Memory B cell (primary cell): ENCODE data around the gene ORC3.

Experiments used
- ATAC-seq: fragments of 150-1000 bp; cut with Tn5 transposase; 2 replicates; pipeline ENCODE4 v1.10.0; 2021; ENCODE audit warnings: low read depth, mild to moderate bottlenecking, moderate library complexity
- DNase-seq, 2 donors: peaks; one replicate each; pipeline ENCODE4 v3.0.0; 2022; ENCODE audit warnings: low spot score in 2 of 2
- H3K27ac Mint-ChIP-seq: one replicate; pipeline ENCODE4 v1.8.0; 2022; ENCODE audit warnings: mild to moderate bottlenecking, moderate library complexity, mixed read lengths
- H3K27me3 Mint-ChIP-seq: one replicate; pipeline ENCODE4 v1.8.0; 2022; ENCODE audit warnings: mixed read lengths
- H3K36me3 Mint-ChIP-seq: one replicate; pipeline ENCODE4 v1.8.0; 2022; ENCODE audit warnings: mild to moderate bottlenecking, mixed read lengths
- H3K4me1 Mint-ChIP-seq: one replicate; pipeline ENCODE4 v1.8.0; 2022; ENCODE audit warnings: mixed read lengths
- H3K4me3 Mint-ChIP-seq: one replicate; pipeline ENCODE4 v1.8.0; 2022; ENCODE audit warnings: mild to moderate bottlenecking, moderate library complexity, mixed read lengths
- H3K9me3 Mint-ChIP-seq: one replicate; pipeline ENCODE4 v1.8.0; 2022; ENCODE audit warnings: mixed read lengths

ORC3 gene

DNA sequence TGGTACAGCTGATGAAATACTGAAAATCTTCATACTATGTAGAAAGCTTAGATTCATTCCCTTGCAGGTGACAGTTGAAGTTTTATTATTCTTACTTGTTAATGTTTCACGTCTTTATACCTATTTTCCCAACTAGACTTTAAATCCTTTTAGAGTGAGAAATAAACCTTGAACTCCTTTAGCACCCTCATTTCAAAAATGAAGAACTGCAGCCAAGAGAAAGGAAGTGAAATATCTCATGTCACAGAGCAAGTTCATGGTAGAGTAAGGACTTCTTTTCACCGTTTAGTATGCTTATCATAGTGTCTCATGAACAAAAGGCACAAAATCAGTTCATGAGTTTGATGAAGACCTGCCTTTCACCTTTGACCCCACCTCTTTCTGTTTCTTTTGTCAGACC, 38.5 kb downstream of the ORC3 start:
- no peak overlapping the region for H3K4me3 Mint-ChIP-seq
- DNase-seq: no peak
- peaks cover 23% of the 10 kb centered on the region for H3K36me3 Mint-ChIP-seq
- H3K9me3 Mint-ChIP-seq: no peaks in the 10 kb centered on the region
- no peak for ATAC-seq
- H3K27me3 Mint-ChIP-seq: no peaks in the 10 kb centered on the region
- no peak overlapping the region for H3K27ac Mint-ChIP-seq
- H3K4me1 Mint-ChIP-seq: no peaks in the 10 kb centered on the region

DNA sequence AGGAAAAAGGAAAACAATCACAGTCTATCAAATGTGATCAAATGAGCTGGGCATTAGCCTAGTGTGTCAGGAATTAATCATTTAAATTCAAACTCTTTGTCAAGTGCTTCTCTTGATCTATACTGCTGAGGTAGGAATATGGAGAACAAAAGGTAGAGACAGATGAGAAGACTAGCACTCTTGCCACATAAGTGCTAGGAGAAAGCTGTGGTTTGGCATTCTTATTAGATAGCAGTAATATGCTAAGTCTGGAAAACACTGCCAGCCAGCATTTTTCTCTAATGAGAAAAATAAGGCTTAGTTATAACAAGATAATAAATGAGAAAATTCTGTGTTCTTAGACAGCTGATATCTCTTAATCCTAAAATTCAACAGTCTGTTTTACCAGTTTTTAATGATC, 38.9 kb downstream of the ORC3 start:
- Mint-ChIP-seq H3K4me1 (no peaks in the 10 kb centered on the region), H3K36me3 (peaks cover 21% of the 10 kb centered on the region), H3K27me3 (no peaks in the 10 kb centered on the region), H3K4me3 (no peak overlapping the region), H3K27ac (no peak overlapping the region), H3K9me3 (no peaks in the 10 kb centered on the region)
- no peak for ATAC-seq
- DNase-seq: no peak

DNA sequence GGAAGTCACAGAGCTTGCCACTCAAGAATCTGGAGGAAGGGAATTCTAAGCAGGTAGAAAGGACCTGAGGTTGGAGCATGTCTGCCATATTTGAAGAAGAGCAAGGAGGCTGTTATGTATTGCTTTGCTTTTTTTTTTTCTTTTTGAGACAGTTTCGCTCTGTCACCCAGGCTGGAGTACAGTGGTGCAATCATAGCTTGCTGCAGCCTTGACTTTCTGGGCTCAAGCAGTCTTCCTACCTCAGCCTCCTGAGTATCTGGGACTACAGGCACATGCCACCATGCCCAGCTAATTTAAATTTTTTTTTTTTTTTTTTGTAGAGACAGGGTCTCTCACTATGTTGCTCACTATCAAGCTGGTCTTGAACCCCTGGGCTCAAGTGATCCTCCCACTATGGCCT, 40.8 kb downstream of the ORC3 start:
- no peak for ATAC-seq
- Mint-ChIP-seq H3K27me3 (no peaks in the 10 kb centered on the region), H3K4me3 (no peak overlapping the region), H3K4me1 (no peaks in the 10 kb centered on the region), H3K27ac (no peak overlapping the region), H3K9me3 (no peaks in the 10 kb centered on the region), H3K36me3 (peaks cover 17% of the 10 kb centered on the region)
- DNase-seq: no peak

DNA sequence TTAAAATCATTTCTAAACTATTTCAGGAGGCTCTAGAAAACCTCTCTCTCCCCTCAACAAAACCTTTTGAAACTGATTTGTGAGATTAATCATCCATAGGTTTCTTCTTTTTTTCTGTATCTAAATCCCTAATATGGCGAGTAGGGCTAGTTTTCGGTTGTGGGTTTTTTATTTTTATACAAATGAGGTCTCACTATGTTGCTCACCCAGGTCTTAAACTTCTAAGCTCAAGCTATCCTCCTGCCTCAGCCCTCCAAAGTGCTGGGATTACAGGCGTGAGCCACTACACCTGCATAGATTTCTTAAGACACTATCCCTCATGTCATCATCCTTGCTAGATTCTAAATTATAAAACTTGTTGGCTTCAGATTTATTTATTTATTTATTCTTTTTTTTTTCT, 43.9 kb downstream of the ORC3 start:
- Mint-ChIP-seq H3K9me3 (no peaks in the 10 kb centered on the region), H3K27me3 (no peaks in the 10 kb centered on the region), H3K36me3 (peaks cover 29% of the 10 kb centered on the region), H3K27ac (no peak overlapping the region), H3K4me3 (no peak overlapping the region), H3K4me1 (no peaks in the 10 kb centered on the region)
- DNase-seq (no peak), ATAC-seq (no peak)

DNA sequence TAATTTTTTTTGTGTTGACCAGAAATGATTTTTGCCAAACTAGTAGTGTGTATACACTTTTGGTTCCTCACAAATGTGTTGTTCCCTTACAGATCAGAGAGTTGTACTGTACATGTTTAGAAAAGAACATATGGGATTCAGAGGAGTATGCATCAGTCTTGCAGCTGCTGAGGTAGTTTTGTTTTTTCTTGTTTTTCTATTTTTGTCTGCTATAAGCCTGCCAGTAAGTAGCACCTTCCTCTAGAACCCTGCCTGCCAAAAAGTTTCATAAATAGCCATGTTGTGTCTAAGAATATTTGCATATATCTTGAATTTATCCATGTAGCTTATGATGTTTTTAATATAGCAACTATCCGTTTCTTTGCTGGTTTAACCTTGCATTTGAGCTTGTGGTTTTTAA, 46.4 kb downstream of the ORC3 start:
- ATAC-seq (no peak), DNase-seq (no peak)
- H3K4me1 Mint-ChIP-seq: no peaks in the 10 kb centered on the region
- no peak overlapping the region for H3K4me3 Mint-ChIP-seq
- H3K27me3 Mint-ChIP-seq: no peaks in the 10 kb centered on the region
- H3K27ac Mint-ChIP-seq: no peak overlapping the region
- no peaks in the 10 kb centered on the region for H3K9me3 Mint-ChIP-seq
- H3K36me3 Mint-ChIP-seq: peaks cover 25% of the 10 kb centered on the region

DNA sequence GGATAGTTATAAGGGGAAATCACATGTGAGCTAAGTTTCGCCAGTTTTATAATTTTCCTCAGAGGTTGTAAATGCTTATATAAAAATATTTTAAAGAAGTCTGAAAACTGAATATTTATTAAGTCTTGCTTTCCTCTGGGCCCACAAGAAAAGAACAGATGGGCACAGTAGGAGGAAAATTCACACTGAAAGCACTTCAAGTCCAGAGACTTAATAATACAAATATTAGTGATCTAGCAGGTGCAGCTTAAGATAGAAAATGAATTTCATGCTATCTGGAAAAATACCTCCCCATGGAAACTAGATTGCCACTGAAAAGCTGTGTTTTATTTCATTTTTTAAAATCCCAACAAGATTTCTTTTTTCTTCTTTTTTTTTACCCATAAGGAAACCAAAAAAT, 47.2 kb downstream of the ORC3 start:
- peaks cover 25% of the 10 kb centered on the region for H3K36me3 Mint-ChIP-seq

DNA sequence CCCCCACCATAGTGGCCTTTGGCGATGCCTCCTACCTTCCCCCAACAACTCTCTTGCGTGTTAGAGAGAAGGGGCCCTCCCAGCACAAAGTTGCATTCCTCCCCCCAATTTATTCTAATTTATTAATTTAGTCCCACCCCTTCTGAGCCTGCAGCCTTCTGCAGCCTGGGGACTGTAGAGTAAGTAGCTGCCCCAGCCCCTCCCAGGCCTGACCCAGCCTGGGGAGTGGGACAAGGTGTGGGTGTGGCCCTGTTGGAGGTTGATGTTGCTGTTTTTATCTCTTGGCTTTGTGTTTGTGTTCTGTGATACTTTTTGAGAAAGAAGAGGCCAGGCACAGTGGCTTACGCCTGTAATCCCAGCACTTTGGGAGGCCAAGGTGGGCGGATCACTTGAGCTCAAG, 49.4 kb downstream of the ORC3 start:
- Mint-ChIP-seq H3K9me3 (no peaks in the 10 kb centered on the region), H3K27ac (no peak overlapping the region), H3K4me1 (no peaks in the 10 kb centered on the region), H3K27me3 (no peaks in the 10 kb centered on the region), H3K36me3 (peaks cover 21% of the 10 kb centered on the region), H3K4me3 (no peak overlapping the region)
- no peak for DNase-seq
- no peak for ATAC-seq

More for the DNA sequence above, 47.2 kb downstream of the ORC3 start:
- DNase-seq (no peak), ATAC-seq (no peak)
- Mint-ChIP-seq H3K9me3 (no peaks in the 10 kb centered on the region), H3K4me1 (no peaks in the 10 kb centered on the region), H3K27ac (no peak overlapping the region), H3K4me3 (no peak overlapping the region), H3K27me3 (no peaks in the 10 kb centered on the region)

DNA sequence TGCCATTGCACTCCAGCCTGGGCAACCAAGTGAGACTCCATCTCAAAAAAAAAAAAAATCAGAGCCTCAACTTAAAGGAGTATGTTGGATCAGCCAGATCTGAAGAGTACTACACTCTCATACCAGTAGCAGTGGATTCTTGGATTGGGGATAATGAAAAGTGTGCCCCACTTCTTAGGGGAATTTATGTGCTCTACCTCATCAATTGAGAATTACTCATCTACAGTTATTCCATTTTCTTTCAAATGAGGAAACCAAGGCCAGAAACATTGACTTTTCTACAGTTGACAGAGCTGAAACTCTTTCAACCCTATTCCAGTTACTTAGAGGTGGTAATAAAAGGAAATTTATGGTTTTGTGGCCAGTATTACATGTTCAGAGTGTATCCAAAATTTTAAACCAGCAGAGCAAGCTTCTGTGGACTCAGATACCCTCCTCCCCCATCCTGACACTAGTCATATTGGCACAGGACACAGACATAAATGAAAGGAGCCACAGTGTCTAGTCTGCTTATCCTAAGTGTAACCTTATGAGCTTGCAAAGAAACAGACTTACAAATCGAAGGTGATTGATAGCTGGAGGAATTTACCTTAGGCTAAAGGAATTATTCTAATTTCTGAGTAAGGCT, 51.2 kb downstream of the ORC3 start:
- H3K4me1 Mint-ChIP-seq: peaks cover 4% of the 10 kb centered on the region
- no peak for ATAC-seq
- no peaks in the 10 kb centered on the region for H3K27me3 Mint-ChIP-seq
- H3K27ac Mint-ChIP-seq: no peak overlapping the region
- no peak overlapping the region for H3K4me3 Mint-ChIP-seq
- no peaks in the 10 kb centered on the region for H3K9me3 Mint-ChIP-seq
- DNase-seq: no peak
- peaks cover 14% of the 10 kb centered on the region for H3K36me3 Mint-ChIP-seq

DNA sequence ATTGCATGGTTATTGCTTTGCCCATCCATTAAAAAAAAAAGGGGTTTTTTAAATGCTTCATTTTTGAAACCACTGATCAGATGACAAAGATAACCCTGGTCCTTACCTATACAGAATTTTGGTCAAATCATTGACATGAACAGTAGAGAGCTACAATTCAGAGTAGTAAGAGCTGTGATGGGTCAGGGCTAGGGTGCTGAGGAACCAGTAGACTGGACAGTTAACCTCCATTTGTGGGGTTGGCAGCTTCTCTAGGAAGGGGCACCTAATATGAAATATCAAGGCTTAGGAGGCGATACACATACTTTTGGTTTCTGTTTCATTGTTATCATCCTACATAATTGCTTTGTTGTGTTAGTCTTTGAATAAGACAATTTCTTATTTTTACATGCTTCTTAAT, 55.1 kb downstream of the ORC3 start:
- Mint-ChIP-seq H3K9me3 (no peaks in the 10 kb centered on the region), H3K4me1 (peaks cover 4% of the 10 kb centered on the region), H3K4me3 (no peak overlapping the region), H3K27ac (no peak overlapping the region), H3K36me3 (peaks cover 10% of the 10 kb centered on the region), H3K27me3 (no peaks in the 10 kb centered on the region)
- DNase-seq (no peak), ATAC-seq (no peak)

DNA sequence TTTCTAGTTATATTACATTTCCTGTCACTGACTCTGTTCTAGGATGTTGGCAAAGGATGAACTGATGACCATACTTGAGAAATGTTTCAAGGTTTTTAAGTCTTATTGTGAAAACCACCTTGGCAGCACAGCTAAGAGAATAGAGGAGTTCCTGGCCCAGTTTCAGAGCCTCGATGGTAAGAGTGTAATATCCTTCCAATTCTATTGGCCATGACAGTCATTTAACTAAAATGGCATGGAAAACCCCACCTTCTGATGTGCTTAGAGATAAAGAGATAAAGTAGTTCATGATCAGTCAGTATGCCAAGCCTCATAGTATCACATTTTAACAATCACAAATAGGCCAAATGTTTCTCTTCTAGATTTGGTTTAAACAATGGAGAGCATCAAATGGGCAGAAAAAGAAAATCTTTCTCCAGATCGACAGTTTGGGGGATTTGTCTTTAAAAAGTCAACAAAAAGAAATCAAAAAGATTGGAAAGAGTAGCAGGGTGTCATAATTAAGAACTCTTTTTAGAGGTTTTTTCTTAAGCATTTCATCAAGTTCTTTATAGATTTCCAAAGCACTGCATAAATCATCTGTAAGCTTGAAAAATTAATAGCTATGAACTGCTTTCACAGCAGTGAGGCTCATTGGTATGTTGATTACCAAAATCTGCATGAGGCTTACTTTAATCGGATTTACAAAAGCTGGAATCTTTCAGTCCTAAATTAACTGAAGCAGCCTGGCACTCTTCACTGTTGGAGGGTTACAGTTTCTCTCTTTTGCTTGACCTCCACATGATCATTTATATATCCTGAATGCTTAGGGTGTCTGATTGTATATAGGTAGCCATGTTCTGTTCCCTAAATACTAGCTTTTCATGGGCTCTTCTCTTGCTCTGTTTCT, 63.4 kb downstream of the ORC3 start:
- Mint-ChIP-seq H3K4me3 (no peak overlapping the region), H3K27me3 (no peaks in the 10 kb centered on the region), H3K9me3 (no peaks in the 10 kb centered on the region), H3K27ac (no peak overlapping the region), H3K4me1 (no peaks in the 10 kb centered on the region), H3K36me3 (peaks cover 20% of the 10 kb centered on the region)
- ATAC-seq (no peak), DNase-seq (no peak)

DNA sequence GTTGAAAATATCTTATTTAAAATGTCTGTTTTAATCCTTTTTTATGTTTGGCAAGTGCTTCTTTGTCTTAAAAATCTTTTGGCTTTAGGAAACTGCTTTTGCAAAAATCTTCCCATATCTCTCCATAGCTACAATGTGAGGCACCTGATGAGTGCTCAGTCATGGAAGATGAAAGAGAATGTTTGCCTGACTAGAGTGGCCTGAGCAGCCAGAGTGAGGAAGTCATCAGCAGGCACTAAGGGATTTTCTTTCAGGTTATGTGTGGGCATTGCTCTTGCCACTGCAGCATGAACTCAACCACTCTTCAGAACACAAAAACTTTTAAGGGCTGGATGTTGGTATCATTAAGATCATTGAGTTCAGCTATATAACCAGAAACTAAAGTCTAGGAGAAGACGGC, 64.2 kb downstream of the ORC3 start:
- Mint-ChIP-seq H3K4me1 (no peaks in the 10 kb centered on the region), H3K27me3 (no peaks in the 10 kb centered on the region), H3K9me3 (no peaks in the 10 kb centered on the region), H3K36me3 (peaks cover 19% of the 10 kb centered on the region), H3K4me3 (no peak overlapping the region), H3K27ac (no peak overlapping the region)
- DNase-seq: no peak
- ATAC-seq: no peak

DNA sequence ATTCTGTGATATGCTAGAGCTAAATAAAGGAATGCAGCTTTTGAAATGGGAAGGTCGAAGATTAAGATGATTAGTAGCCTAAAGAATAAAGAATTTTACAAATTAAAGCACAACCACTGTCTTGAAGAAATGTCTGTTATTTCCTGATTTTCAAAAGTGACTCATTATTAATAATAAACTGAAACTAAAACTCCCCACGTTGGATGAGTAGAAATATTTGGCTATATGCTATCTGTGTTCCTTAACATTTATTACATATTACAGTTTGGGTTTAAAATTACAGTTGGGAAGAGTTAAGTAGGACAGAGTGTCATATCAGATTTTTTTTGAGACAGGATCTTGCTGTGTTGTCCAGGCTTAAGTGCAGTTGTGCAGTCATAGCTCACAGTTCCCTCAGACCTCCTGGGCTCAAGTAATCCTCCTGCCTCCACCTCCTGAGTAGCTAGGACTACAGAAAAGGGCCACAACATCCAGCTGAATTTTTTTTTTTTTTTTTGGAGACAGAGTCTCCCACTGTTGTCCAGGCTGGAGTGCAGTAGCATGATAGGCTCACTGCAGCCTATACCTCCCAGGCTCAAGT, 65.0 kb downstream of the ORC3 start:
- H3K27me3 Mint-ChIP-seq: no peaks in the 10 kb centered on the region
- no peaks in the 10 kb centered on the region for H3K4me1 Mint-ChIP-seq
- H3K4me3 Mint-ChIP-seq: no peak overlapping the region
- no peak for DNase-seq
- H3K9me3 Mint-ChIP-seq: no peaks in the 10 kb centered on the region
- no peak overlapping the region for H3K27ac Mint-ChIP-seq
- ATAC-seq: no peak
- H3K36me3 Mint-ChIP-seq: peaks cover 18% of the 10 kb centered on the region

DNA sequence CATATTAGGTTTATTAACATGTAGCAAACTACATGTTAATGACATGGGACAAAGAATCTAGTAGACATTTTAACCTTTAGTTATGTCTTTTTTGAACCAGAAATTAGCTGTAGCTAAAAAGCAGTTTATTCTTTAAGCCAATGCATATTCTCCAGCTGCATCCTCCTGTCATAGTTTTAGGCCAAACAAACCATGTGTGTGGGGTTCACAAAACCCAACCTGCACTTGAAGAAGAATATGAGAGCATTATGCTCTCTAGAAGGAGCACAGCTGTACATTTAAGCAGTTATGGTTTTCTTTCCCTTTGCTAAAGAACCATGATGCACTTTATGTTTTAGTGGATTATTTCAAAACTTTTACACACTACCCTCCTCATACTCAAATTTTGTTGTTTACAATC, 65.9 kb downstream of the ORC3 start:
- DNase-seq (no peak), ATAC-seq (no peak)
- H3K9me3 Mint-ChIP-seq: no peaks in the 10 kb centered on the region
- no peaks in the 10 kb centered on the region for H3K4me1 Mint-ChIP-seq
- no peaks in the 10 kb centered on the region for H3K27me3 Mint-ChIP-seq
- H3K27ac Mint-ChIP-seq: no peak overlapping the region
- no peak overlapping the region for H3K4me3 Mint-ChIP-seq
- peaks cover 18% of the 10 kb centered on the region for H3K36me3 Mint-ChIP-seq

DNA sequence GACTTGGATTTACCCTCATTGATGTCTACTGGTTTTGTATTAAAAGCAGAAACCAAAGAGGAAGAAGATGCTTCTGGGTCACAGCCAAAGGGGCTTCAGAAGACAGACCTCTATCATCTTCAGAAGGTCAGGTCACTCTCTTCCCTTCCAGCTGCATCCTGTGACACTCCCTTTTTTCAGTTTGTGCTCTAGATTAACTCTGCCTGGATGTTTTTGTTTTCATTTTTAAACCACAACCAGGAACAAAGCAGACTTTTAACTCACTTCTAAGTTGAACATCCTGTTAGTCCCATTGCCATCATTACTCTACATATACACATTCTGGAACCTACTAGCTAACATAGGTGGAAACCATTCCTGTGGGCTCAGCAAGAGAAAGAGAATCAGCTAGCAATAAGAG, 66.9 kb downstream of the ORC3 start:
- Mint-ChIP-seq H3K9me3 (no peaks in the 10 kb centered on the region), H3K27ac (no peak overlapping the region), H3K4me3 (no peak overlapping the region), H3K36me3 (peaks cover 22% of the 10 kb centered on the region), H3K4me1 (no peaks in the 10 kb centered on the region), H3K27me3 (no peaks in the 10 kb centered on the region)
- DNase-seq (no peak), ATAC-seq (no peak)
